SK-N-SH (cell line): ENCODE data around the gene PTPRD.

Experiments
- CHD2 ChIP-seq: fragments of 150-350 bp; IDR thresholded peaks from 2 replicates; pipeline ENCODE4 v1.6.1; 2018; ENCODE audit warnings: low read length; ENCODE audit not compliant: partially characterized antibody
- EP300 ChIP-seq, 2 experiments: IDR thresholded peaks; 2 replicates each; pipeline versions ENCODE4 v1.4.0 to v1.6.1; 2012; ENCODE audit warnings: borderline replicate concordance in 1 of 2, low read depth in 1 of 2, low read length in 1 of 2
- EZH2phosphoT487 ChIP-seq: fragments of 200-600 bp; sonication (generic); IDR thresholded peaks from 2 replicates; pipeline ENCODE4 v1.6.1; 2017; ENCODE audit warnings: low read depth, mixed run types, mild to moderate bottlenecking, antibody characterized with exemption, moderate library complexity, borderline replicate concordance
- GABPA ChIP-seq: IDR thresholded peaks from 2 replicates; pipeline ENCODE4 v1.4.0; 2012; ENCODE audit warnings: low read depth, mild to moderate bottlenecking
- RAD21 ChIP-seq: IDR thresholded peaks from 2 replicates; pipeline ENCODE4 v1.6.1; 2012; ENCODE audit warnings: mild to moderate bottlenecking, low read length
- RCOR1 ChIP-seq: fragments of 150-350 bp; IDR thresholded peaks from 2 replicates; pipeline ENCODE4 v1.6.1; 2017; ENCODE audit warnings: antibody characterized with exemption, low read length
- RFX5 ChIP-seq: IDR thresholded peaks from 2 replicates; pipeline ENCODE4 v1.6.1; 2012; ENCODE audit warnings: mild to moderate bottlenecking, improper control_type of control experiment, low read length
- TF ChIP-seq, protein P1 (sequence below): fragments of 200-600 bp; sonication (generic); IDR thresholded peaks from 2 replicates; pipeline ENCODE4 v1.6.1; 2017; ENCODE audit warnings: antibody characterized with exemption, mild to moderate bottlenecking, moderate library complexity

DNA sequence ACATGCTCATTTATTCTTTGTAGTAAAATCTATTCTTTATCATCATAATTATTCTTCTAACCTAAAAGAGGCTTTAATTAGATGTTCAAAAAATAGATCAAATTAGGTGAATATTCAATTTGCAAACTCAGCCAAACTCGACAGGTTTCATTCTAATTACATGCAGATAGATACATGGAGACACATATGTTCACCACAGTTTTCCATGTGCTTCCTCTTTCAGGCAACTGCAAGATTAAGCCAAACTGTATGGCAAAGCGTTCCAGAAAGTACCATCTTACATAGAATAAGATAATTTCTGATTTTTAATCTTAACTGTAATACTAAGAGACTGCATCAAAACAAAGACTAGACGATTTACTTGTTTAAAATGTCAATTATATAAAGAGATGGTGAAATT, 1944.6 kb downstream of the PTPRD start:
- TF ChIP-seq EP300 (IDR thresholded peaks at IDR 0.05; ENCODE audit: borderline replicate concordance in 1 of 2, low read depth in 1 of 2, low read length in 1 of 2) (no peak), RFX5 (no peak), RCOR1 (no peak), RAD21 (no peak), CHD2 (no peak), GABPA (no peak), EZH2phosphoT487 (no peak)
- TF ChIP-seq, protein P1, sequence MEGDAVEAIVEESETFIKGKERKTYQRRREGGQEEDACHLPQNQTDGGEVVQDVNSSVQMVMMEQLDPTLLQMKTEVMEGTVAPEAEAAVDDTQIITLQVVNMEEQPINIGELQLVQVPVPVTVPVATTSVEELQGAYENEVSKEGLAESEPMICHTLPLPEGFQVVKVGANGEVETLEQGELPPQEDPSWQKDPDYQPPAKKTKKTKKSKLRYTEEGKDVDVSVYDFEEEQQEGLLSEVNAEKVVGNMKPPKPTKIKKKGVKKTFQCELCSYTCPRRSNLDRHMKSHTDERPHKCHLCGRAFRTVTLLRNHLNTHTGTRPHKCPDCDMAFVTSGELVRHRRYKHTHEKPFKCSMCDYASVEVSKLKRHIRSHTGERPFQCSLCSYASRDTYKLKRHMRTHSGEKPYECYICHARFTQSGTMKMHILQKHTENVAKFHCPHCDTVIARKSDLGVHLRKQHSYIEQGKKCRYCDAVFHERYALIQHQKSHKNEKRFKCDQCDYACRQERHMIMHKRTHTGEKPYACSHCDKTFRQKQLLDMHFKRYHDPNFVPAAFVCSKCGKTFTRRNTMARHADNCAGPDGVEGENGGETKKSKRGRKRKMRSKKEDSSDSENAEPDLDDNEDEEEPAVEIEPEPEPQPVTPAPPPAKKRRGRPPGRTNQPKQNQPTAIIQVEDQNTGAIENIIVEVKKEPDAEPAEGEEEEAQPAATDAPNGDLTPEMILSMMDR, result no peak
